ENCODE measurements around the gene HERC6.

GRCh38 chr4:88449290-88449689 is 70.6 kb downstream of the HERC6 start:
- TF ChIP-seq, protein P1, sequence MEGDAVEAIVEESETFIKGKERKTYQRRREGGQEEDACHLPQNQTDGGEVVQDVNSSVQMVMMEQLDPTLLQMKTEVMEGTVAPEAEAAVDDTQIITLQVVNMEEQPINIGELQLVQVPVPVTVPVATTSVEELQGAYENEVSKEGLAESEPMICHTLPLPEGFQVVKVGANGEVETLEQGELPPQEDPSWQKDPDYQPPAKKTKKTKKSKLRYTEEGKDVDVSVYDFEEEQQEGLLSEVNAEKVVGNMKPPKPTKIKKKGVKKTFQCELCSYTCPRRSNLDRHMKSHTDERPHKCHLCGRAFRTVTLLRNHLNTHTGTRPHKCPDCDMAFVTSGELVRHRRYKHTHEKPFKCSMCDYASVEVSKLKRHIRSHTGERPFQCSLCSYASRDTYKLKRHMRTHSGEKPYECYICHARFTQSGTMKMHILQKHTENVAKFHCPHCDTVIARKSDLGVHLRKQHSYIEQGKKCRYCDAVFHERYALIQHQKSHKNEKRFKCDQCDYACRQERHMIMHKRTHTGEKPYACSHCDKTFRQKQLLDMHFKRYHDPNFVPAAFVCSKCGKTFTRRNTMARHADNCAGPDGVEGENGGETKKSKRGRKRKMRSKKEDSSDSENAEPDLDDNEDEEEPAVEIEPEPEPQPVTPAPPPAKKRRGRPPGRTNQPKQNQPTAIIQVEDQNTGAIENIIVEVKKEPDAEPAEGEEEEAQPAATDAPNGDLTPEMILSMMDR (conservative IDR thresholded peaks at IDR 0.05 in 1 of 2, IDR thresholded peaks at IDR 0.05 in 1 of 2; ENCODE audit: extremely low read depth in 1 of 2, insufficient read depth in 1 of 2, low read depth in 1 of 2, low read length in 2 of 2), result no peak
- TF ChIP-seq EZH2 (IDR thresholded peaks at IDR 0.05; ENCODE audit: borderline replicate concordance, low read length), result no peak

All from mammary epithelial cell (primary cell).